HG03558 (cell line): Measurements from ENCODE around the gene C4orf50.
"Not testable (repeated sequence)": the region's sequence is repeated elsewhere in the genome, so short reads cannot be mapped to it uniquely, and the experiment has no call there.

Source experiments
- ATAC-seq: cut with Tn5 transposase; IDR thresholded peaks from one replicate; pipeline ENCODE4 v1.9.1; 2021; ENCODE audit warnings: moderate number of reproducible peaks; ENCODE audit not compliant: unreplicated experiment; ENCODE audit errors: extremely low read depth

C4orf50 gene

DNA sequence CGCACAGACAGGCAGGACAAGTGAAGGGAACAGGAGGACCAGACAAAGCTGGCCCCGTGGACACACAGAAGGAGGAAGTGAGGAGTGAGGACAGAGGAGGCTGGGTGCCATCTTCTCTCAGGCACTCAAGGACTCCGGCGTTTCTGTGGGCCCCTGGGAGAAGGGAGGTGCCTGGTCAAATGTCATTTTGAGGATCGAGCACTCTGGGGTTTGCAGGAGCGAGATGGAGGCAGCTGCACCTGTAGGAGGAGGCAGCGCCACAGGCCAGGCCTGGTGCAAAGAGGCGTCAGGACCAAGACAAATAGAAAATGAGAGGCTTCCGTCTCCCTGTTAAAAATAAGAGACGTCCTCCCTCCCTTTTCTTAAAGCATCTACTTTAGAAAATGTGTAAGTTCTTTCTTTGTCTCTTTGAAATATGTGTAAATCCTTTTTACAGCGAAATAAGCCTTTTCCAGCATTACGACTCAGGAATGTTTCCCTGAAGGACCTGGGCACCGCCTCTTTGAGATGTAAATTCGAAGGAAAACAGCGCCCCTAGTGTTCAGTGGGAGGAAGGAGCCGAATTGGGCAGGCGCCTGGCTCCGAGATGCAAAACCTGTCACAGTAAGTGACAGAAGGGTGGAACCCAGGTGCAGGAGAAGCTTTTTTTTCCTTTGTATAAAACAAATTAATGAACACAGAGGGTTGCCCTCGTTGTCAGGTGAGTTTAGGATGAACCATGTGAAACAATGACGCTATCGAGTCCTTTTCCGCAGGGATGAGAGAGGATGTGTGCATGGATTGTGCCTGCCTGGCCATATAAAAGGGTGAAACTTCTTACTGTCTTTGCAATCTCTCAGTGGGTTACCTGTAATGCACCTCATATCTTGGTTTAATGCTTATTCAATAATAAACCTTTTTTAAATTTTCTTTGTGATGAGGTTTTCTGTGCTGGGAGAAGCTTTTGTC is 1.4 kb upstream of the C4orf50 start:
- ATAC-seq, result no peak

DNA sequence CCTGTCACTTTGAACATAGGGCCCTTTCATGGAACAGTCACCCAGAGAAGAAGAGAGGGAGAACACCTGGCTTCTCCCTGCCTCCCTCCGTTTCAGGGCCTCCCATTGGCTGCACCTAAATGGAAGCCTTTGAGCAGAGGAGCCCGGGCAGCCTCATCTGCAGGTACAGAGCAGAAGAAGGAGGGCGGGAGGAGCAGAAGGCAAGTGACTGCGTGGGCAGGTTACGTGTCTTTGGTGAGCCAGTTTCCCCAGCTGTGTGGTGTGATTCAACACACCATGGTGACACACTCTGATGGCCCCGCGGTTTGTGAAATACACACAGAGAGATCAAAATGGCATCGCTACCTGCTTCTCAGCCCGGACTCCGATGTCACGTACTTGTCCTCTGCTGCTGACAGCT is 431 bp downstream of the C4orf50 start:
- no peak for ATAC-seq

DNA sequence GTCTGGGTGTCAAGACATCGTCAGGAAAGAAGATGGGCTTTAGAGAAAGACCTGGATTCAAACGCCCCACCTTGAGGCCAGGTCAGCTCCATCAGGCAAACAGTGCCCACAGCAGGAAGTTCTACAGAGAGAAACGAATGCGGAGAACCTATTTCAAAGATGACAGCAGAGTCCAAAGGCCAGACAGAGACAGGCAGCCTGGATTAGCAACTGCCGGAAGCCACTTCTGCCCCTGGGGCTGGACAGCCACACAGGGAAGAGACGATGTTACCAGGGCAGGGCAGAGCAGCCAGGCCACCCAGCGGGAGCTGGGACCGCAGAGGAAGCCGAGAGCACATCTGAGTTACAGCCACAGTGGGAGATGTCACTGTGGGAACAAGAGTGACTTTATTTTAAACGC is 1.2 kb downstream of the C4orf50 start:
- ATAC-seq, result no peak

DNA sequence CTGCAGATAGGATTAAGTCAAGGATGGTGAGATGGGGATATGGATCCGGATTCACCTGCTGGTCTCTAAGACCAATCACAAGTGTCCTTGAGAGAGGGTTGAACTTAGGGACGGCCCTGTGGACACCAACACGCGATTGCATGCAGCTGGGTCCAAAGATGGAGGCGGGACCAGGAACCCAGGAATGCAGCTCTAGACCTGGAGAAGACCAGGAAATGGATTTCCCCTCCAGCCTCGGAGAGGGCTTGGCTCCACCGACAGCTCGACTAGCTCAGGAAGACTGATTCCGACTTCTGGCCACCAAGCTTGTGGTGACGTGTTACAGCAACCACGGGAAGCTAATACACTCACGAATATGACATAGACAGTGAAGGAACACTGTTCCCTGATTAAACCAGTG is 4.7 kb downstream of the C4orf50 start:
- ATAC-seq, result no peak

DNA sequence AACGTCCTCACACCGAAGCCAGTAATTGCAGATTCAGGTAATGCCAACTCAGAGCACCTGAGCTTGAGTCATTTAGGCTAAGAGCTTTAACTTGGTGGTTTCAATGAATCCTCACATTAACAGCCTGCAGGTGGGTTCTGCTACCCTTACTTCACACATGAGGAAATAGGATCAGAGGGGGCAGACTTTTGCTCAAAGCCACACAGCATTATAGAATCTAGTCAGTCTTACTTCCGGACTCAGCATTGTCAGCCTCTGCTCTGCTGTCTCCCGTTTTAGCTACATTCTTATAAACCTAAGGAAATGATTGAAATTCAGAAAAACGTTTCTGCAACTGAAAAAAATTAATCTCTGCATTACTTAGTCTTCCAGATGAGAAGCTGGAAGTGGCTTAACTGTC is 6.0 kb downstream of the C4orf50 start:
- no peak for ATAC-seq

DNA sequence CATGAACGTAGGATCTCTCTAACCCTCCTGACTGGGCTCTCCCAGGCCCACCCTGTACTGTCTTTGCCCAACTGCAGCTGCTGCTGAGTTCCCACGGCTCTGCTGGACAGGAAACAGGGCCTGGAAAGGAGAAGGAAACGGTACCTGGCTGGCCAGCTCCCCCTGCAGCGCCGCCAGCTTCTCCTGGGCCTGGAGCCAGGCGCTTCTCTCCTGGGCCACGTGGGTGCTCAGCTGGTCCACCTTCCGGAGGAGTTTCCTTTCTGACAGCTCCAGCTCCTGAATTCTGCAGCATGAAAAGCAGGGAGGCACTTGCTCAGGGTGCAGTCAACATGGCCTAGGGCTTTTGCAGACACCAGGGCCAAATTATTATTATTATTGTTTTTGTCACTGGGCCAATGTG is 6.5 kb downstream of the C4orf50 start:
- no peak for ATAC-seq

DNA sequence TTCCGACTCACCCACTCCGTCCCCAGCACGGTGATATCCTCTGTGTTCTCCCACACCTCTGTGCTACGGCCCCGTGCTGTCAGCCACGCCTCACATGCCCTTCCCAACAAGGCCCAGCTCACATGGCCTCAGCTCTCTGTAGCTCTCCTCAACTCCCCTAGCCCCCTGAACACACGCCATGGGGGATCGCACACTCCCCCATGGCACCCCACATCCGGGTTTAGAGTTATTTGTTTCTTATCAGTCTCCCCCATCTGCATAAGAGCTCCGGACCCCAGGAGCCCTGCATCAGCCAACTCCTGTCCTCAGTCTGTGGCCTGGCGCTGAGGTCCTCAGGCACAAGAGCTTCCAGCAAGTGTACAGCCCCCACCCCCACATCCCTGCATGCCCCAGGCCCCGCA is 7.0 kb downstream of the C4orf50 start:
- no peak for ATAC-seq

DNA sequence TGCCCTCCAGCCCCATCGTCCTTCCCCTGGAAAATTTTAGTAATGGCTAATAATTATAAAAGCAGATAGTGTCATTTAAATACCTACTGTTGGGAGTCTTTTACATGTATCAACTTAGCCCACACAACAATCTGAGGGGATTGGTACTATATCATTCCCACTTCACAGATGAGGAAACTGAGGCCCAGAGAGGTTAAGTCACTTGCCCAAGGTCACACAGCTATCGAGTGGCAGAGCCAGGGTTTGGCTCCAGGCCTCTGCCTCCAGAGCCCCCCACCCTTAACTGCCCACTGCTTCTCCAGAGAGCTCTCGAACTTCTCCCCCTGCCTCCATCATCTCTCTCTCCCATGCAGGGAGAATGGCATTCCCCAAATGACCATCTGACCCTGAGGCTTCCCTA is 7.4 kb downstream of the C4orf50 start:
- no peak for ATAC-seq

DNA sequence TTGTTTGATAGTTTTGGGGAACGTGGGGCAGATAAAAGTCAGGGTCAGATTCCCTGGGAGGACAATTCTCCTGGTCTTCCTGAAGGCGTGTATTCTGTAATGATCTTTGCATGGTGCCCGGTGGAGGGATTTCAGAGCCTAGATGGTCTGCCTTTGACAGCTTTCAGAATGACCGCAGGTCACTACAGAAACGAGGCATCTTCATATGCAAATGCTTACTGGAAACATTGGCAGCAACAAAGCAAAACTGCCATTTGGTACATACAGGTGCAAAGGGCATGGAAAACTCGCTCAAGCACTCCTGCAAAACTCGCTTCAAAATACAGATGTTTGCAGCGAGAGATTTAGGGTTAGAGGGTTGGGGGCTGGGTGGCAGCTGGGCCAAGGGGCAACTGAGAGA is 8.8 kb downstream of the C4orf50 start:
- no peak for ATAC-seq

DNA sequence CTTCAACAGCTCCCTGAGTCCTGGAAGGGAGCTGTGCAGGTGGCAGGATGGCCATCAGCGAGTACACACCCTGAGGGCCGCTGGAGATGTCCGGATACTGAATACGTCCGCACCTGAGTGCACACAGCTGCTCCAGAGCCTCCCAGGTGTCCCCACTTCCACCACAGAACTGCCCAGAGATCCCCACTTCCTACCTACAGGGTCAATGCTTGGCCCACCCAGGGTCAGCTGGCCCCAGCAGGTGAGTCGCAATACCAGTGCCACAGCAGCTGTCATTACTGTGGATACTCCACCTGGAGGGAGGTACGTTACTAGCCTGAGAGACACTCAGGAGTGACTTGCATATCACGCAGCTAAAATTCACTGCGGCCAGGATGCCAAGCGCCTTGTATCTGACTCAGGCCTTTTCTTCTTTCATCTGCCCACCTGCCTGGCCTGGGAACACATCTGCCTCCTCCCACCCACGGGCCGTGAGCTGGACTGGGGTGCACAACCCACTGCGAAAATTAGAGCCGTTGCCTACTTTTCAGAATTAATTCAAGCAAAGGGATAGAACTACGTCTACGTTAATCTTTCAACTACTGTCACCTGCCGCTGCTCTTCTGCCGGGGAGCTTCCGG is 9.4 kb downstream of the C4orf50 start:
- ATAC-seq, result no peak

DNA sequence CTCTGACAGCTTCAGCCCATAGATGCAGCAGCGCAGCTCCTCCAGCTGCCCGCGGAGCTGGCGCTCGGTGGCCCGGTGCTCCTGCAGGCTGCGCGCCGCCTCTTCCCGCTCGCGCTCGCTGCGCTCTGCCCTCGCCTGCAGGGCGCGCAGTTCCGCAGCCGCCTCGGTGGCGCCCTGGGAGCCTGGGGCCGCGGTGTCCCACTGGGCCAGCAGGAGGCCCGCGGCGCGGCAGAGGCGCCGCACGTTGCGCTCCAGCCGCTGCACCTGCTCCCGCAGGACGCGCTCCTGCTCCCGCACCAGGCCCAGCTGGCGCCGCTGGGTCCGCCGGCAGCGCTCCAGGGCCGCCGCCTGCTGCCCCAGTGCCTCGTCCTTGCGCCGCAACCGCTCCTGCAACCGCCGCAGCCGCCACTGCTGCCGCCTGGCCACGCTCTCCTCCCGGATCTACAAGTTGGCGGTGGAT is 10.1 kb downstream of the C4orf50 start:
- ATAC-seq, result no peak

DNA sequence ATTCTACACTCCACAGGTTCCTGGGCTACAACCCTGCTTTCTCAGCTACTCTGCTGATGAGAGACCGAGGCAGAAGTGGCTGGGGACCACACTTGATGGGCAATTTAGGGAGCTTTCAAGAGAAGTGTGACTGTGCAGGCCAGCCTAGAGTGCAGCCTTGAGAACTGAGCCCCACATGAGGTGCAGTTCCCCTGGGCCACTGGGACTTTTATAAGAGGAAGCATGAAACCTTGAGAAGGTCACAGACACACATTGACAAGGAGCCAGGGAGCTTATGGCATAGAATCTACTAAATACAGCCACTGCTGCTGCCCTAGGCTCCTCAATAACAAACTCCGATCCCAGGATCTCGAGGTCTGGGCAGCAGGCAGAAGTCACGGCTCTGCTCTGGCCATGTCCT is 13.1 kb downstream of the C4orf50 start:
- ATAC-seq, result no peak

DNA sequence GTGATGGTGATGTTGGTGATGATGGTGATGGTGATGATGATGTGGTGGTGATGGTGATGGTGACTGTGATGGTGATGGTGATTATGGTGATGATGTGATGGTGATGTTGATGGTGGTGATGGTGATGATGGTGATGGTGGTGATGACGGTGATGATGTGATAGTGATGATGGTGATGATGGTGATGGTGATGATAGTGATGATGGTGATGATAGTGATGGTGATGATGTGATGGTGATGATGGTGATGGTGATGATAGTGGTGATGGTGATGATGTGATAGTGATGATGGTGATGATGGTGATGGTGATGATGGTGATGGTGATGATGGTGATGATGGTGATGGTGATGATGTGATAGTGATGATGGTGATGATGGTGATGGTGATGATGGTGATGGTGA is 14.7 kb downstream of the C4orf50 start:
- not testable (repeated sequence) for ATAC-seq

DNA sequence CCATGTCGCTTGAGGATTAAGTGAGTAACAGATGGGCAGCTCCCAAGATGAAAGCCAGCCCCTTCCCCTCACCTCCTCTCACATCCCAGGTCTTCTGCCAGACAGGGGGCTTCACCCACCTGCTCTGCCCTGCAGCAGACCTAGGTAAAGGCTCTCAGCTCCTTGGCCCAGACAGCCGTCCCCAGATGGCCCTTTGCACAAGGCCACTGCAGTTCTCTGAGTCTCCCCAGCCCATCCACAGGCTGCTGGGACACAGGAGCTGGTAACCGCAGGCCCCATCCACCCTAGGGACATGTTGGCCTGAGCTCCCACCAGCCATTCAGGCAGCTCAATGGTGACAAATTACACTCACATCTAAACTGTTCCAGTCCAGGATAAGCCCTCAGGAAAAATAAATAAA is 15.3 kb downstream of the C4orf50 start:
- ATAC-seq, result no peak

DNA sequence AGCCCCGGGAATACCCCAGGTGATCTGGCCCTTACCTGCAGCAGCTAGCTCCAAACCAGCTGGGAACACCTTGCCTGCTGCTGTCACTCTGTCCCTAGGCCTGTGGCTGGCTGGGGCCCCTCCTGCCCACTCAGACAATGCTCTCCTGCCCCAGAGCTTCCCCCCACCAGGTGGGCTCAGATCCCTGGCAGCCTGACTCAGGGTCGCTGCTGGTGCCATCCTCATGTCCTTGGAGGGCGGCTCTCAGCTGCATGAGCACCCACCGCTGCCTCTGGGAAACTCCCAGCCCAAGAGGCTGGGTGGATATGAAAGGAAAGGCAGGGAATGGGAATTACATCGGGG is 15.8 kb downstream of the C4orf50 start:
- ATAC-seq, result no peak

DNA sequence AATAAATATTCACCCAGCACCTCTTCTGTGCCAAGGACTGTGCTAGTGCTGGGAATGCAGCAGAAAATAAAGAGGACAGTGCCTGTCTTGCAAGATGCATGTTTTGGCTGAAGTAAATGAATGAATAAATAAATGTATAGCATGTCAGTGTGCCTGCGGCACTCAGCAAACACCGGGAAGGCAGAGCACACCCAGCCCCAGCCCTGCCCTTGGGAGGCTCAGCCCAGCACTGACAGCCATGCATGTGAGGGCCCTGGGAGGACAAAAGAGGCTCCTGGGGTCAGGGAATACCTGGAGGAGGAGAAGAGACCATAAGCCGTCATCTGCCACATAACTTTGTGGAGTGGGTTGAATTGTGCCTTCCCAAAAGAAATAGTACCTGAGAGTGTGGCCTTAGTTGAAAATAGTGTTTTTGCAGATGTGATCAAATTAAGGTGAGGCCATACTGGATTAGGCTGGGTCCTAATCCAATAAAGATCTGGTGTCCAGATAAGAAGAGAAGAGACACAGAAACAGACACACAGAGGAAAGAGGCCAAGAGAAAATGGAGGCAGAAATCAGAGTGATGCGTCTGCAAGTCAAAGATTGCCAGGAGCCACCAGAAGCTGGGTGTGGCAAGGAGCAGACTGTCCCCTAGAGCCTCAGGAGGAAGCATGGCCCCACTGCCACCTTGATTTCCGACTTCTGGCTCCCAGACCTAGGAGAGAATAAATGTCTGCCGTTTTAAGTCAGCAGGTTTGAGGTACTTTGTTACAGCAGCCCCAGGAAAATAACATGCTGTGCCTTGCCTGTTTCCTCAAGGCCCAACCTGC is 16.3 kb downstream of the C4orf50 start:
- no peak for ATAC-seq

DNA sequence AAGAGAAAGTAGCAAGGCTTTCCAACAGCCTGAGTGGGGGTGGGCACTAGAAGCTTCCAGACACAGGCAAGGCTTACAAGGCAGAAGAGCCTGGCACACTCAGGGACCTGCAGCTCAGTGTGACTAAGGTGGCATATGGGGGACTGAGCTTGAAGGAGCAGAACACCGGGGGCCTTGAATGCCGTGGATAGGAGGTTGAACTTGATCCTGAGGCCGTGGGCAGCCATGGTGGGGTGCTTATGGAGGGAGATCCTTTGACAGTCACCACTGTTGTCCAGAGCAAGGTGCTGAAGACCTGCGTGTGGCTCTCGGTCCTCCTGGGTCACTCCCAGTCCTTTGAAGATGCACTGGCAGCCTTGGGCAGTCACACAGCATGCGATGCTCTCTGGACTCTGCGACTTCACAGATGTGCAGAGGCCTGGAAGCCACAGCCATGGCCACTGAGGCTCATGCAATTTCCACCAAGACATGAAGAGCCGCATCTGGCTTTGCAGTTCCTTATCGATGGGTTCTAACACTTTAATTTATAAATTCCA is 18.3 kb downstream of the C4orf50 start:
- ATAC-seq, result no peak

DNA sequence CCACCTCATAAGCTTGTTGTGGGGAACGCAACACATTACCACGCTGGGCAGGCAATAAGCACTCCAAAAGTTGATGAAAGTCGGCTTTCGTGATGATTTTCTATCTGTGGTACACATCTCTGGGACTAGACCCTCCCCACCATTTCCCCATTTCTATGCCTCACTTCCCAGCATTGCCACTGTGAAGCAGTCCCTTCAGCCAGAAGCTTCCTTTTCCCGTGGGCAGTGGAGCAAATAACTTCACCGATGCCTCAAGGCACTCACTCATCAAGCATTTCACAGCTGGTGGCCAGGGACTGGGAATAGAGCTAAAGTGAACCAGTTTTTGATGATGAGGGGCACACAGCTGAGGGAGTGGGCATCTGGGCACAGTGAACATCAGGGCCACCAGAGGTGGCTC is 18.9 kb downstream of the C4orf50 start:
- no peak for ATAC-seq

DNA sequence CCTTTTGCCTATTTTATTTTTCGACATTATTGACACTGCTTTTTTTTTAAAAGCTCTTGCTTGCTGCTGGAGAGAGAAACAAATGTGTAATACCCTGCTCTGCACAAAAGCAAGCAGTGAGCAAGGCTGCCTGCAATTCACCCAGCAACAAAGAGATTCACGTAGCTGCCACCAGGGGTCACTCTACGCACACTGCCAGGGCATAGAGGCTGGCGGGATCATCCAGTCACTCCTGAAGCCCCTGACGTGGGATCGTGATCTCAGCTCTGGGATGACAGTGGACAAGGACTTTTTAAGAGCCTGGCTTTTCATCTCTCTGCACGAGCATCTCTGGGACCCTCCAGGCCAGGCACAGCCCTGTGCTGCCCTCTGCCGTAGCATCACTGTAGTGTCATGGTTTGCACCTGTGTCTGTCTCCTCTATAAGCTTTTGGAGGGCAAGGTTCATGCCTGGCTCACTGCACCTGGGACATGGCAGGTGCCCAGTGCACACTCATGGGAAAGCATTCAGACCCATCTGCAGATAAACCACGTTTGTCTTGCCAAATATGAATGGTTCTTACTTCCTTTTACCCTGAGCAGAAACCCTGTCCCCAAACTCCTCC is 19.8 kb downstream of the C4orf50 start:
- no peak for ATAC-seq

DNA sequence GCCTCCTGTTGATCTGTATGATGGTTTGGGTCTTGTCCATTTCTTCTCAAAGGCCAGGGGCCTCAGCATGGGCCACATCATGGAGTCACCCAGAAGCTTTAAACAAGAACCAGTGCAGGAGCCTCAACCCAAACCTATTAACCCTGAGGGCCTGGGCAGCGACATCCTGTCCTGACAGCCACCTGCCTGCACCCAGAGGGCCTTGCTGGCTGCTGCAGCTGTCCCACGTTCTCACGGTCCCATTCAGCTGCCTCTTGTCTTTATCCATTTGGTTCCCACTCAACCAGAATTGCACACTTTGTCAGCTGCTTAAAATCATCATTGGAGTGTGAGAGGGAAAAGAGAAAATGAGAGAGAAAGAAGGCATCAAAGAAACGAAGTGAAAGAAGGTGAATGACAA is 21.6 kb downstream of the C4orf50 start:
- no peak for ATAC-seq
